Brain microvascular endothelial cell (primary cell): ENCODE data around the gene FLCN.

Source experiments
- DNase-seq: peaks from one replicate; pipeline ENCODE4 v3.0.0-alpha.2; 2020
- H3K27ac ChIP-seq: fragments of 250-450 bp; sonication (Bioruptor Pico); 2 replicates; pipeline ENCODE4 v1.5.1; 2020; ENCODE audit warnings: mild to moderate bottlenecking, moderate library complexity
- H3K27me3 ChIP-seq: fragments of 250-450 bp; sonication (Bioruptor Pico); replicated peaks from 2 replicates; pipeline ENCODE4 v1.5.1; 2020; ENCODE audit warnings: mild to moderate bottlenecking
- H3K36me3 ChIP-seq: fragments of 250-450 bp; sonication (Bioruptor Pico); replicated peaks from 2 replicates; pipeline ENCODE4 v1.5.1; 2020; ENCODE audit warnings: mild to moderate bottlenecking
- H3K4me3 ChIP-seq: 2 replicates; pipeline ENCODE4 v1.5.1; 2011; ENCODE audit warnings: low read depth, mild to moderate bottlenecking, control low read depth, low read length, moderate library complexity
- in situ Hi-C: cut with HindIII; loops from 2 replicates; pipeline ENCODE4 v1.10.0; 2017; ENCODE audit warnings: low sequenced_read_pairs, low pct_ligation_motif_present
- TF ChIP-seq, protein P1 (sequence below): IDR thresholded peaks from 2 replicates; pipeline ENCODE4 v1.5.1; 2011; ENCODE audit warnings: low read depth, mild to moderate bottlenecking, moderate library complexity, low read length, control low read depth, inconsistent platforms; ENCODE audit errors: missing control alignments

The FLCN gene

GRCh38 chr17:17216776-17217175 is 20.2 kb downstream of the FLCN start:
- H3K36me3 ChIP-seq = peaks cover 79% of the 10 kb centered on the region
- in situ Hi-C loops = no loop called here

GRCh38 chr17:17216236-17216635 is 20.7 kb downstream of the FLCN start:
- no peaks in the 10 kb centered on the region for H3K27me3 ChIP-seq
- no peak for DNase-seq
- H3K4me3 ChIP-seq = no peak overlapping the region
- peaks cover 77% of the 10 kb centered on the region for H3K36me3 ChIP-seq
- in situ Hi-C loops = no loop called here
- TF ChIP-seq, protein P1, sequence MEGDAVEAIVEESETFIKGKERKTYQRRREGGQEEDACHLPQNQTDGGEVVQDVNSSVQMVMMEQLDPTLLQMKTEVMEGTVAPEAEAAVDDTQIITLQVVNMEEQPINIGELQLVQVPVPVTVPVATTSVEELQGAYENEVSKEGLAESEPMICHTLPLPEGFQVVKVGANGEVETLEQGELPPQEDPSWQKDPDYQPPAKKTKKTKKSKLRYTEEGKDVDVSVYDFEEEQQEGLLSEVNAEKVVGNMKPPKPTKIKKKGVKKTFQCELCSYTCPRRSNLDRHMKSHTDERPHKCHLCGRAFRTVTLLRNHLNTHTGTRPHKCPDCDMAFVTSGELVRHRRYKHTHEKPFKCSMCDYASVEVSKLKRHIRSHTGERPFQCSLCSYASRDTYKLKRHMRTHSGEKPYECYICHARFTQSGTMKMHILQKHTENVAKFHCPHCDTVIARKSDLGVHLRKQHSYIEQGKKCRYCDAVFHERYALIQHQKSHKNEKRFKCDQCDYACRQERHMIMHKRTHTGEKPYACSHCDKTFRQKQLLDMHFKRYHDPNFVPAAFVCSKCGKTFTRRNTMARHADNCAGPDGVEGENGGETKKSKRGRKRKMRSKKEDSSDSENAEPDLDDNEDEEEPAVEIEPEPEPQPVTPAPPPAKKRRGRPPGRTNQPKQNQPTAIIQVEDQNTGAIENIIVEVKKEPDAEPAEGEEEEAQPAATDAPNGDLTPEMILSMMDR = no peak
- H3K27ac ChIP-seq = no peak overlapping the region

More at GRCh38 chr17:17216776-17217175, 20.2 kb downstream of the FLCN start:
- Histone ChIP-seq H3K27me3 (no peaks in the 10 kb centered on the region), H3K4me3 (no peak overlapping the region), H3K27ac (no peak overlapping the region)
- TF ChIP-seq, protein P1 = peak; percentile 17
- DNase-seq = no peak

GRCh38 chr17:17215575-17215974 is 21.4 kb downstream of the FLCN start:
- in situ Hi-C loops = no loop called here
- H3K27ac ChIP-seq = no peak overlapping the region
- H3K4me3 ChIP-seq = no peak overlapping the region
- no peaks in the 10 kb centered on the region for H3K27me3 ChIP-seq
- peaks cover 70% of the 10 kb centered on the region for H3K36me3 ChIP-seq
- DNase-seq = no peak
- TF ChIP-seq, protein P1 = no peak

DNA sequence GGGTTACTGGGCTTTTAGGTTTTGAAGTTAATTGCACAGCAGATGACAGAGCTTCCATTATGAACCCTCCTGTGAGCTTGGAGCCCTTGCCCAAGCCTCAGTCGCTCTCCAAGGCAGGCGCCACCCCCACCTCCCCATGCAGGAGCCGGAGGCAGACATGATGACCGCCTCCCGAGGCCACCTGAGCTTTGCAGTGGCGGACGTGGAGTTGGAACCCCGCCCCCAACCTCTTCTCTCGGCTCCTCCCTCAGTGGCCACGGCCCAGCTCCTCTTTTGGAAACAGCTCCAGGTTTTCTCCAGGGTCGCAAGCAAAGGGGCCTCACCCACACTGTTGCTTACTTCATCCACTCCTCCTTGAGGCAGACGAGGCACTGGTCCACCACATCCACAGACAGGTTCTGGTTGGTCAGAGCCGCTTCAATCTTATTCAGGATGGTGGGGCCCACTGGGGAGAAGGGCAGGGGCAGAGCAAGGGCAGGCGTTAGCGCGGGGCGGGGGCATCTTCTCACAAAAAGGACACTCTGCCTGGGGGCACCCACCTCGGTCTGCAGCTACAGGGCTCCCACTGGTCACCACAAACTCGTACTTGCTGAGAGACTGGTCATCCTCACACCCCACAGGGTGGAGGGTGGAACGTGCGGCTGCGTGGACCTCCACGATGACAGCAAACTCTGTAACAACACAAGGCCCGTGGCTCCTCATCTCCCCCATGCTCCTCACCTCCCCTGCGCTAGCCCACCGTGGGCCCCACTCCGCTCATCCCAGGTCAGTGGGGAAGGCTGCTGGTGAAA is 22.1 kb downstream of the FLCN start:
- in situ Hi-C loops = no loop called here
- DNase-seq = no peak

DNA sequence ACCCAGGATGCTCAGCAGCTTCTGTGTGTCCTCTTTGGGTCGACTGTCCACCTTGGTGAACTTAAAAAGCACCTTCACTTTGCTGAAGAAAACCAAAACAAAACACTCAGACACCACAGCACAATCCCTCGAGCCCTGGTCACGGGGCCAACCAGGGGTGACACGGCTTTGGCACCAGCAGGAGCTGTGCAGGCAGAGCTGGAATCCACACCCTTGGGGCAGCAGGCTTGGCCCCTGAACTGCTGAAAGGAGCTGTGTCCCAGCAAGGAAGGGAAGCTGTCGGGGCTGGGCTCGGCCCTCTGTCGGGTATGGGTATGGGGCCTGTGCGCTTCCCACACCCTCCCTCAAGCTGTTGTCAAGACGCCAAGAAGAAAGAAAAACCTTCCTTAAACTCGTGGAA is 23.2 kb downstream of the FLCN start:
- TF ChIP-seq, protein P1 = no peak
- Histone ChIP-seq H3K27ac (no peak overlapping the region), H3K27me3 (no peaks in the 10 kb centered on the region), H3K36me3 (peaks cover 63% of the 10 kb centered on the region), H3K4me3 (no peak overlapping the region)
- DNase-seq = no peak
- in situ Hi-C loops = no loop called here

More for the DNA sequence above, 22.1 kb downstream of the FLCN start:
- Histone ChIP-seq H3K27me3 (no peaks in the 10 kb centered on the region), H3K4me3 (no peak overlapping the region), H3K27ac (no peak overlapping the region), H3K36me3 (peaks cover 65% of the 10 kb centered on the region)
- TF ChIP-seq, protein P1 = no peak
